DOHH2 (cell line): Measurements from ENCODE around the gene LCN9.

Experiments used
- H3F3A ChIP-seq: fragments of 200-600 bp; sonication (generic), shearing (Covaris generic); 2 replicates; pipeline ENCODE4 v1.6.0; 2016; ENCODE audit warnings: antibody characterized with exemption, mild to moderate bottlenecking; ENCODE audit not compliant: control insufficient read depth, insufficient read depth
- H3K27ac ChIP-seq: fragments of 200-600 bp; sonication (generic); 2 replicates; pipeline ENCODE4 v1.5.1; 2014; ENCODE audit warnings: low read depth, mild to moderate bottlenecking, low read length, moderate library complexity
- H3K27me3 ChIP-seq: fragments of 200-600 bp; sonication (generic); 2 replicates; pipeline ENCODE4 v1.6.1; 2014; ENCODE audit warnings: mild to moderate bottlenecking, low read length, mixed read lengths; ENCODE audit not compliant: control insufficient read depth
- H3K36me3 ChIP-seq: fragments of 200-600 bp; sonication (generic); 2 replicates; pipeline ENCODE4 v1.6.1; 2014; ENCODE audit warnings: mild to moderate bottlenecking, low read length, moderate library complexity, mixed read lengths; ENCODE audit not compliant: control insufficient read depth
- H3K4me1 ChIP-seq: fragments of 200-600 bp; sonication (generic); 2 replicates; pipeline ENCODE4 v1.6.1; 2014; ENCODE audit warnings: mild to moderate bottlenecking, low read length, mixed read lengths; ENCODE audit not compliant: control insufficient read depth
- H3K4me2 ChIP-seq: fragments of 200-600 bp; sonication (generic); 2 replicates; pipeline ENCODE4 v1.6.0; 2014; ENCODE audit warnings: mild to moderate bottlenecking, low read length, moderate library complexity
- H3K4me3 ChIP-seq: fragments of 200-600 bp; sonication (generic); 2 replicates; pipeline ENCODE4 v1.5.1; 2014; ENCODE audit warnings: mild to moderate bottlenecking, low read length, mixed read lengths
- H3K79me2 ChIP-seq: fragments of 200-600 bp; sonication (generic); 2 replicates; pipeline ENCODE4 v1.6.1; 2014; ENCODE audit warnings: mild to moderate bottlenecking, low read length, mixed read lengths; ENCODE audit not compliant: control insufficient read depth
- H3K9me2 ChIP-seq: fragments of 200-600 bp; sonication (generic); replicated peaks from 2 replicates; pipeline ENCODE4 v1.6.1; 2014; ENCODE audit warnings: mild to moderate bottlenecking, low read length, mixed read lengths; ENCODE audit not compliant: control insufficient read depth
- H3K9me3 ChIP-seq: fragments of 200-600 bp; sonication (generic); 2 replicates; pipeline ENCODE4 v1.6.1; 2014; ENCODE audit warnings: antibody characterized with exemption, low read length, mixed read lengths; ENCODE audit not compliant: control insufficient read depth, insufficient read depth
- H4K20me1 ChIP-seq: fragments of 200-600 bp; sonication (generic); 2 replicates; pipeline ENCODE4 v1.6.0; 2014; ENCODE audit warnings: low read depth, mild to moderate bottlenecking, antibody characterized with exemption, low read length, moderate library complexity; ENCODE audit not compliant: control insufficient read depth, insufficient read depth
- CTCF ChIP-seq: fragments of 200-600 bp; sonication (generic); IDR thresholded peaks from one replicate; pipeline ENCODE4 v1.5.1; 2014; ENCODE audit warnings: antibody characterized with exemption, mild to moderate bottlenecking, low read depth, low read length; ENCODE audit not compliant: poor library complexity, severe bottlenecking
- EZH2phosphoT487 ChIP-seq: fragments of 200-600 bp; sonication (generic); IDR thresholded peaks from 2 replicates; pipeline ENCODE4 v1.6.1; 2017; ENCODE audit warnings: borderline replicate concordance, mild to moderate bottlenecking, antibody characterized with exemption, low read length, moderate library complexity, mixed read lengths

Gene LCN9

GRCh38 chr9:135615666-135616618, 47.2 kb upstream of the LCN9 start:
- Histone ChIP-seq H3K4me2 (no peak overlapping the region), H3K36me3 (no peaks in the 10 kb centered on the region), H3K27me3 (no peaks in the 10 kb centered on the region), H3K9me3 (no peaks in the 10 kb centered on the region), H3F3A (no peaks in the 10 kb centered on the region), H3K27ac (no peak overlapping the region), H3K79me2 (no peaks in the 10 kb centered on the region), H3K4me3 (no peak overlapping the region), H3K9me2 (no peaks in the 10 kb centered on the region), H3K4me1 (no peaks in the 10 kb centered on the region), H4K20me1 (no peaks in the 10 kb centered on the region)
- TF ChIP-seq EZH2phosphoT487 (no peak), CTCF (no peak)

GRCh38 chr9:135616619-135617537, 46.2 kb upstream of the LCN9 start:
- no peaks in the 10 kb centered on the region for H4K20me1 ChIP-seq
- no peak for TF ChIP-seq CTCF
- no peak for TF ChIP-seq EZH2phosphoT487
- H3K9me3 ChIP-seq = no peaks in the 10 kb centered on the region
- no peak overlapping the region for H3K4me3 ChIP-seq
- no peaks in the 10 kb centered on the region for H3K79me2 ChIP-seq
- H3K27ac ChIP-seq = no peak overlapping the region
- no peak overlapping the region for H3K4me2 ChIP-seq
- no peaks in the 10 kb centered on the region for H3K9me2 ChIP-seq
- no peaks in the 10 kb centered on the region for H3K27me3 ChIP-seq
- no peaks in the 10 kb centered on the region for H3K36me3 ChIP-seq
- no peaks in the 10 kb centered on the region for H3K4me1 ChIP-seq
- H3F3A ChIP-seq = no peaks in the 10 kb centered on the region

GRCh38 chr9:135617538-135617900, 45.6 kb upstream of the LCN9 start:
- no peaks in the 10 kb centered on the region for H3K27me3 ChIP-seq
- TF ChIP-seq CTCF (no peak), EZH2phosphoT487 (no peak)
- no peaks in the 10 kb centered on the region for H3K9me2 ChIP-seq
- H3F3A ChIP-seq = no peaks in the 10 kb centered on the region
- H4K20me1 ChIP-seq = no peaks in the 10 kb centered on the region
- no peak overlapping the region for H3K4me3 ChIP-seq
- H3K27ac ChIP-seq = no peak overlapping the region
- no peak overlapping the region for H3K4me2 ChIP-seq
- H3K79me2 ChIP-seq = no peaks in the 10 kb centered on the region
- H3K36me3 ChIP-seq = no peaks in the 10 kb centered on the region
- H3K9me3 ChIP-seq = no peaks in the 10 kb centered on the region
- H3K4me1 ChIP-seq = no peaks in the 10 kb centered on the region
